HG02870 (cell line): Measurements from ENCODE around the gene PNMA6E.

Experiments
- ATAC-seq: cut with Tn5 transposase; IDR thresholded peaks from one replicate; pipeline ENCODE4 v1.9.1; 2021; ENCODE audit warnings: mild to moderate bottlenecking, moderate library complexity; ENCODE audit not compliant: unreplicated experiment

Gene PNMA6E

DNA sequence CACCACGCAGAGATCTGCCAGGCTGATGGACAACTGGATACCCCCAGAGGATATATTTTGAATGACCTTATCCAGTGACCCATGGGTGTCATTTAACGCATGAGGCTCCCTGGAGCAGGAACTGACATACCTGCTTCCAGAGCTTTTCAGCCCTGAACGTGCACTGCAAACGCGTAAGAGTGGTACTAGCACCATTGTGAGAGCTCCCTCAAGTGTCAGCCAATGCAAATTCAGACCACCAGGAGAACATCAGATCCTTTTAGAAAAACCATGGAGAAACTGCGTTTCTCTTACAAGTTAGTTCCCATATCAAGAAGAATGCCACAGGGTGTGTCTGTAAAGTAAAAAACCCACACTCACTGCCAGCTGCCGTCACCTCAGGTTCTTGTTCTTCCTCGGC is 37.4 kb upstream of the PNMA6E start:
- ATAC-seq = no peak

DNA sequence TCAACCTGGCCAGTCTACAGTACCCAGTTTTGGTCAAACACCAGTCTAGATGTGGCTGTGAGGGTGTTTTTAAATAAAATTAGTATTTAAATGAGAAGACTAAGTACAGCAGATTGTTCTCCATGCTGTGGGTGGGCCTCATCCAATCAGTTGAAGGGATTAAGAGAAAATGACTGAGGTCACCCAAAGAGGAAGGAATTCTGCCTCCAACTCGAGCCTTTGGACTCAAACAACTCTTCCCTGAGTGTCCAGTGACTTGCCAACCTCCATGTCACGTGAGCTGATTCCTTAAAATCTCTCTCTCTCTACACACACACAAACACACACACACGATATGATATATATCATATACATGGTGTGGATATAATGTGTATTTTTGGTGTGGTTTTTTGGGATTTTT is 34.7 kb upstream of the PNMA6E start:
- ATAC-seq = no peak

DNA sequence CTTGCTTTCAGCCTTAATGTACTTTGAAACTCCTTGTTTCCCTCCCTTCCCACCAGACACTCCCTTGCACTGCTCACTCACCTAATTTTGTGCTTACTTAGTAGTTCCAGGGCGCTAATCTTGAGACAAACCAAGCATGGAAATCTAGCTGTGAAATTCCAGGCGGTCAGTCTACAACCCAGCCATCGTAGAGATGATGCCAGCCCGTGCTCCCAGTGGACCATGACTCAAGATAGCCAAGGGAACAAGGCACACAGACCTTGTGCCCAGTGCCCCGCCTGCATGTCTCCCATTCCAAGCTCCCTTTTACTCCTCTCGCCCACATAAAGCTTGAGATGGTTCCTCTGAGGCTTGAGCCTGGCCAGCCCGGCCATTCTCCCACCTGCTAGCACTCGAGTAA is 33.7 kb upstream of the PNMA6E start:
- ATAC-seq = no peak

DNA sequence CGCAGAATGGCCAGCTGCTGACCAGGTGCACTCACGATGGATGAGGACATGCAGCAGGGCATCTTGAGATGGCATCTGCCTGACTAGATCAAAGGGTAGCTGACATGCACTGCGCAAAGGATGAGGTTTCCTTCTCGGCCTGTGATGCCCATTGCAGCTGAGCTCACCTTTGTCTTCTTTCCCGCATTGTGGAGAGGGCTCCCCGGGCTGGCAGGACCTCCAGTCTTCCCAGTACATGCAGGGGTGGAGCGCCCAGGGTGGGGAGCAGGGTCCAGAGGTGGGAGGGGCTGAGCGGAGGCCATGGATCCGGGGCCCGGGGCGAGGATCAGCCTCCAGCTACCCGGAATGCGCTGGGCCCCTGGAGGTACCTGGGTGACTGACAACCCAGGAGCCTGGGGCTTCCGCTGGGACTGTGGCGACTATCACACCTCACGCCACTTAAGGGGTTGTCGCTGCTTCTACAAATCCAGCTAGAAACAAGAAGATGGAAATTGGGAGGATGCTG is 32.7 kb upstream of the PNMA6E start:
- ATAC-seq = no peak

GRCh38 chrX:153433161-153433680 is 32.1 kb upstream of the PNMA6E start:
- no peak for ATAC-seq

- ATAC-seq = no peak
Observed at GRCh38 chrX:153430796-153431195, 29.6 kb upstream of the PNMA6E start.

GRCh38 chrX:153426204-153426603 is 25.1 kb upstream of the PNMA6E start:
- ATAC-seq = no peak

DNA sequence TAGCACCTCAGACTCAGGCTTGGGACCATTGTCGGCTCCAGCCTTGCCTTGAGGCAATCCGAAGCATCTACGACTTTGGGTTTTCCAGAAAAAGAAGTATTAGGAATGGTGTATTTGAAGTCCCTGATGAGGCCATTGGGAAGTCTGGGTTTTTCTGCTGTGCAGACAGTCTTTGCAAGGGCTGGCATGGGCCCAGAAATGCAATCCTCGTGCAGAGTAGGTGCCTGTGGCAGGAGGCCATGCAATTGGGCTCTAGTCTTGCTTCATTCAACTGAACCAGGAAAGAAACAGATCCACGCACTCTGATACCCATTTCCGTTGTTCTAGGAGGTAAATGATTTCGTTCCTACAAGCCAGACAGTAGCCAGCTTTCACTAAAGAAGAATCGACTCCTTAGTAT is 22.5 kb upstream of the PNMA6E start:
- ATAC-seq = no peak

DNA sequence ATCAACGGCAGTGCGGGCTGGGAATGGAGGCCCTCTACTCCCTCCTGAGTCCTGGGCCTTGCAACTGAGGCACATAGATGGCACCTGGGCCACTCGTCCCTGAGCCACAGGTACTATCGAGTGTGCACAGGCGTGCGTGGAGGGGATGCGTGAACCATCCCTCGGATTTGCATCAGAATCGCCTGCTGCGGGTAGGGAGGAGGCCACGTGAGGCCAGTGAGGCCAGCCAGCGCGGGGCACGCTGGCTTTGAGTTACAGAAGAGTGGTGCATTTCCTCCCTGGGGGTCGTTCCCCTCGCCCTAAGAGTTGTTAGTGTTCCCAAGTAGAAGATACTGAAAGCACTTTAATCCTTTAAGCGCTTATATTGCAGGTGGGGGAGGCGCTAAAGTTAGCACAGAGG is 20.7 kb upstream of the PNMA6E start:
- no peak for ATAC-seq

DNA sequence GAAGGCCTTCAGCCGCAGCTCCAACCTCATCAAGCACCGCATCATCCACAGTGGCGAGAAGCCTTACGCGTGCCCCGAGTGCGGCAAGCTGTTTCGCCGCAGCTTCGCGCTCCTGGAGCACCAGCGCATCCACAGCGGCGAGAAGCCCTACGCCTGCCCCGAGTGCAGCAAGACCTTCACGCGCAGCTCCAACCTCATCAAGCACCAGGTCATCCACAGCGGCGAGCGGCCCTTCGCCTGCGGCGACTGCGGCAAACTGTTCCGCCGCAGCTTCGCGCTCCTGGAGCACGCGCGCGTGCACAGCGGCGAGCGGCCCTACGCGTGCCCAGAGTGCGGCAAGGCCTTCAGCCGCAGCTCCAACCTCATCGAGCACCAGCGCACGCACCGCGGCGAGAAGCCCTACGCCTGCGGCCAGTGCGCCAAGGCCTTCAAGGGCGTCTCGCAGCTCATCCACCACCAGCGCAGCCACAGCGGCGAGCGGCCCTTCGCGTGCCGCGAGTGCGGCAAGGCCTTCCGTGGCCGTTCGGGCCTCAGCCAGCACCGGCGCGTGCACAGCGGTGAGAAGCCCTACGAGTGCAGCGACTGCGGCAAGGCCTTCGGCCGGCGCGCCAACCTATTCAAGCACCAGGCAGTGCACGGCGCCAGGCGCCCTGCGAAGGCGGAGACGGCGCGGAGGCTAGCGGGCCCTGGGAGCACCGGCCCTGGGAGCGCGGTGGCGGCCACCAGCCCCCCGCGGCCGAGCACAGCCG is 19.9 kb upstream of the PNMA6E start:
- no peak for ATAC-seq

GRCh38 chrX:153417637-153418036 is 16.5 kb upstream of the PNMA6E start:
- no peak for ATAC-seq

DNA sequence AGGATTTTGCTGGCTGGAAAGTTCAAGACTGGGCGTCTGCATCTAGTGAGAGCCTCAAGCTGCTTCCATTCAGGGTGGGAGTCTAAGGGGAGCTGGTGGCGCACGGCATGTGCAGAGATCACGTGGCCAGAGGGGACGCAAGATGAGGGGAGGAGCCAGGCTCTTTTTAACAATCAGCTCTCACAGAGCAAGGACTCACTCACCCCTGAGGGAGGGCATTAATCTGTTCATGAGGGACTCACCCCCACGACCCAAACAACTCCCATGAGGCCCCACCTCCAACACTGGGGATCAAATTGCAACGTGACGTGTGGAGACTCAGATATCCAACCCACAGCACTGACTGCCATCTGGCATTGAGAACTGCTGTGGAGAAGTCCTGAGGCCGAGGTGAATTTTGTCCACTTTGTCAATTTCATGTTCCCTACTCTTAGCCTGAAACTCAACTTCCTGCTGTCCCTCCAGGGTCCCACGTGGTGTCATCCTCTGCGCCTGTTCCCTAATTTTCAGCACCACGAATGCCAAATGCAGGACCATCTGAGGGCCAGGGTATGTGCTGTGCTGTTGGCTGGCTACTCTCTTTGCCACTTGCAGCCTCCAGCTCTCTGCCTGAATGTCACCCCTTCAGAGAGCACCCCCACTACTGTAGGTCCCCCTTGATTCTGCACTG is 15.8 kb upstream of the PNMA6E start:
- ATAC-seq = no peak

GRCh38 chrX:153414856-153415510 is 13.8 kb upstream of the PNMA6E start:
- ATAC-seq = no peak

DNA sequence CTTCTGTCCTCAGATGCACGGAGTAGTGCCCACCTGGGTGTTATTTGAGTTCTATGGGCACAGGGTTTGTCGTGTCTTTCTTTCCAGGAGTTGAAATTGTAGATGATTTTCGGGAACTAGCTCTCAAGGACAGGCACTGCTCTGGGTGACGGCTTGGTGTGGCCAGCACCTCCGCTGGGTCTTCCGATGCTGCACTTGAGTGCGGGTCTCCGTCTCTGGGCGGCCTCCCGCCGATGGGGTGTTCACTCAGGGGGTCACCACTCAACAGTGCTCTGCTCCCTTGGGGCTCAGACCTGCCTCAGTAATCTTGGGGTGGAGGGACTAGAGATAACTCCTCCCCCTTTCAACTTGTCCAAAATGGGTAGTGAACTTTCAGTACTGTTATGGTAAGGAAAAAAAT is 12.6 kb upstream of the PNMA6E start:
- ATAC-seq = no peak

- no peak for ATAC-seq
Observed at GRCh38 chrX:153412746-153413720, 11.9 kb upstream of the PNMA6E start.

GRCh38 chrX:153411988-153412574 is 10.9 kb upstream of the PNMA6E start:
- no peak for ATAC-seq

GRCh38 chrX:153411255-153411987 is 10.3 kb upstream of the PNMA6E start, which contains the start of gene ZFP92:
Gene ZFP92, plus strand, starts transcription at chrX:153411472. Its CDS starts 6,851 bp downstream, at chrX:153418323.
- peak; percentile 49 for ATAC-seq

DNA sequence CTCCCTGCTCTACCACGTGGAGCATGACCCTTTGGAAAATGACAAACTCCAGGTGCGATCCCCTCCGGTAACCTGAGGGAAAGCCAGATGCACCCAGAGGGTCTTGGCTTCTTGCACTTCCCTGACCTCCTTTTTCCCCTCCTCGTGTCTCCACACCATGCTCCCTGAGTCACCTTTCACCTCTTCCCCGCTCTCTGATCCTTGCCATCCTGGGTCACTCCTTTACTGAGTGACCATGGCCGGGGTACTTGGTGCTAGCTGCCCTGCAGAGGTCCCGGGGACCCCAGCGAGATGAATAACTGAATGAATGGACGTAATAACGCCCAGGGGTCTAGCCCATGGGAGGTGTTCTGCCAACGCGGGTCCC is 9.7 kb upstream of the PNMA6E start:
- ATAC-seq = no peak

DNA sequence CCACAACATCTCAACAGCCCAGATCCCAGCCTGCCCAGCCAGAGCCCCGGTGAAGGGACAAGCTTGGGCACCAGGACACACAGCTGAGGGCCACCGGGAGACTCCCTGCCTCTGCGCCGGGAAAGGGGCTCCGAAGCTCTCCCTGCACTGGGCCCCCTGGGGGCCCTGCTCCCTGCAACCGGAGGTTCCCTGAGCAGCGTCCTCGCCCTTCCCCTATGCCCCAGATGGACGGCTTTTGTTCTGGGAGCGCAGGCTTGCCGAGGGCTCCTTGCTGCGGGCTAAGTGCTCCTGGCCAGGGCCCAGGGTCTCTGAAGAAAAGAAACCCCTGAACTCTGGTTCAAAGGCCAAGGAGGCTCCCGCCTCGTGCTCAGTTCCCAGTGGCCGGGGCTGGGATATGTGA is 9.2 kb upstream of the PNMA6E start:
- ATAC-seq = no peak
